Hepatocyte (in vitro differentiated cells): ENCODE data around the gene DDC. TPM values are rescaled to one million over a fixed set of nuclear protein-coding genes. Genes with fewer than 3 reads are reported as not detected.
A peak's percentile ranks its signal among the peaks of the same experiment; 100 is the strongest.

Source experiments
- DNase-seq: peaks from one replicate; pipeline ENCODE4 v3.0.0-alpha.2; 2016; ENCODE audit warnings: low spot score
- H2AFZ ChIP-seq: fragments of 200-600 bp; sonication (generic); 2 replicates; pipeline ENCODE4 v1.6.0; 2016; ENCODE audit warnings: antibody characterized with exemption, mild to moderate bottlenecking
- H3K27ac ChIP-seq: fragments of 200-600 bp; sonication (generic); 2 replicates; pipeline ENCODE4 v1.5.1; 2016; ENCODE audit warnings: mild to moderate bottlenecking
- H3K27me3 ChIP-seq: fragments of 200-600 bp; sonication (generic); 2 replicates; pipeline ENCODE4 v1.6.1; 2016
- H3K36me3 ChIP-seq: fragments of 200-600 bp; sonication (generic); replicated peaks from 2 replicates; pipeline ENCODE4 v1.5.1; 2016; ENCODE audit warnings: low read depth; ENCODE audit not compliant: insufficient read depth
- H3K4me1 ChIP-seq: fragments of 200-600 bp; sonication (generic); 2 replicates; pipeline ENCODE4 v1.5.1; 2016; ENCODE audit warnings: mild to moderate bottlenecking, moderate library complexity; ENCODE audit not compliant: insufficient read depth
- H3K4me2 ChIP-seq: fragments of 200-600 bp; sonication (generic); 2 replicates; pipeline ENCODE4 v1.6.0; 2016
- H3K4me3 ChIP-seq: fragments of 200-600 bp; sonication (generic); 2 replicates; pipeline ENCODE4 v1.5.1; 2016; ENCODE audit warnings: mild to moderate bottlenecking
- H3K79me2 ChIP-seq: fragments of 200-600 bp; sonication (generic); 2 replicates; pipeline ENCODE4 v1.6.0; 2017; ENCODE audit warnings: mild to moderate bottlenecking
- H3K9me2 ChIP-seq: fragments of 200-600 bp; sonication (generic); replicated peaks from 2 replicates; pipeline ENCODE4 v1.6.0; 2017; ENCODE audit warnings: mild to moderate bottlenecking; ENCODE audit not compliant: insufficient read depth
- H3K9me3 ChIP-seq: fragments of 200-600 bp; sonication (generic); 2 replicates; pipeline ENCODE4 v1.5.1; 2016; ENCODE audit warnings: low read depth, mild to moderate bottlenecking
- H4K20me1 ChIP-seq: fragments of 200-600 bp; sonication (generic); 2 replicates; pipeline ENCODE4 v1.6.0; 2016; ENCODE audit warnings: mild to moderate bottlenecking; ENCODE audit not compliant: insufficient read depth, poor library complexity, severe bottlenecking
- EZH2 ChIP-seq: fragments of 200-600 bp; sonication (generic); IDR thresholded peaks from 2 replicates; pipeline ENCODE4 v1.6.1; 2016; ENCODE audit warnings: antibody characterized with exemption, mild to moderate bottlenecking, borderline replicate concordance
- EZH2phosphoT487 ChIP-seq: fragments of 200-600 bp; sonication (generic); IDR thresholded peaks from one replicate; pipeline ENCODE4 v1.6.1; 2018; ENCODE audit warnings: antibody characterized with exemption, mild to moderate bottlenecking, low read depth, moderate library complexity; ENCODE audit not compliant: unreplicated experiment, severe bottlenecking
- WGBS: methylation state at CpG from one replicate; pipeline ENCODE4 v1.1.6; 2016; ENCODE audit warnings: low lambda C conversion rate; ENCODE audit errors: missing lambda C conversion rate; 5-methylcytosine and 5-hydroxymethylcytosine counted together
- polyA plus RNA-seq: library from polyadenylated mRNA; unstranded; fragments of >200 nt; fragmentation: Nextera tagmentation; extraction: Ambion mirVana; gene quantifications from 2 replicates; pipeline ENCODE4 v1.2.1, GENCODE V29; 2016
- total RNA-seq: library from RNA; depleted of rRNA; stranded (reverse); fragments of >200 nt; gene quantifications from 2 replicates; pipeline ENCODE4 v1.2.3, GENCODE V29; 2014
- TF ChIP-seq, protein P1 (sequence below): fragments of 200-600 bp; sonication (generic); IDR thresholded peaks from 2 replicates; pipeline ENCODE4 v1.5.1; 2016; ENCODE audit warnings: antibody characterized with exemption, mild to moderate bottlenecking; ENCODE audit not compliant: poor library complexity

The DDC gene, protein sequence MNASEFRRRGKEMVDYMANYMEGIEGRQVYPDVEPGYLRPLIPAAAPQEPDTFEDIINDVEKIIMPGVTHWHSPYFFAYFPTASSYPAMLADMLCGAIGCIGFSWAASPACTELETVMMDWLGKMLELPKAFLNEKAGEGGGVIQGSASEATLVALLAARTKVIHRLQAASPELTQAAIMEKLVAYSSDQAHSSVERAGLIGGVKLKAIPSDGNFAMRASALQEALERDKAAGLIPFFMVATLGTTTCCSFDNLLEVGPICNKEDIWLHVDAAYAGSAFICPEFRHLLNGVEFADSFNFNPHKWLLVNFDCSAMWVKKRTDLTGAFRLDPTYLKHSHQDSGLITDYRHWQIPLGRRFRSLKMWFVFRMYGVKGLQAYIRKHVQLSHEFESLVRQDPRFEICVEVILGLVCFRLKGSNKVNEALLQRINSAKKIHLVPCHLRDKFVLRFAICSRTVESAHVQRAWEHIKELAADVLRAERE
- total RNA-seq (56.1 and 58.0 TPM in 2 replicates), polyA plus RNA-seq (37.8 and 42.4 TPM in 2 replicates)

DNA sequence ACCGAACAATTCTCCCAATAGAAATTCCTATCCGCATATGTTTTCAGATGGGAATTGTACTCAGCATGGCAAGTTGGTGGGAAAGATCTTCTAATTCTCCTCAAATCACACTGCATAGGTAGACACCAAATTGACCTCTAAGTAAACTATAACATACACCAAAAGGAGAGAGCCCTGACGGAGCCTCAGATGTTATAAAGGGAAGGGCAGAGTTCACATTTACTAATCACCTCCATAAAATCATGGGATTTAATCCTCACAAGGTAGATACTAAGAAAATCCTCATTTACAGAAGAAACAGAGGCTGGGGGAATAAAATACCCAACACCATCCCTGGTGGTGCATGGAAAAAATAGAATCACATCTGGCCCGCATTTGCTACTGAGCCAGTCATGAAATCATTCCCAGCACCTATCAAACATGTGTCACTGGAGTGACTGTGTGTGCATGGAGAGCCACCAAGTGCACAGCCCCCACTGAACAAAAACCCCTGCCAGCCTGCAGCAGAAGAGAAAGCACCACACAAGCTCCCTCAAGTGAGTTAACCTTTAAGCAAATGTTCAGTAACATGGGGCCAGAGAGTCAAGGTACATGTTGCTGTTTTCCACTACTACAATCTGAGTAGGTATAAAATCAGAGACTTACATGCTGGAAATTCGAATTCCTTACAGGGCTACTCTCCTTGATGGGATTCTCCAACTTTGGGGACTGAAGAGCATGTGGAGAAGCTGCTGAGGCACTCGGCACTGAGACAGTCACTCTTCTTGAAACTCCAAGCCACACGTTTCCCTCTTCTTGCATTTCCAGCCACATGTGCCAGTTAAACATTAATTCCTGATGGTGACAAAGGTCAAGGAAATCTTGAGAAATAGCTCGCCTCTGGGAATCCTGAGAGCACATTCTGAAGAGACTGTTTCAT, at the start of gene DDC:
DDC (minus strand) TSS at position 766 of the 919 bp plus-strand sequence. CDS start 21,320 bp downstream, outside the sequence.
- Histone ChIP-seq H2AFZ (no peak within 1 kb of the TSS), H3K4me3 (no peak within 1 kb of the TSS), H3K27ac (peak within 1 kb of the TSS; percentile 82), H3K9me2 (no peaks in the 10 kb centered on the region), H3K9me3 (no peaks in the 10 kb centered on the region), H3K4me2 (peak within 1 kb of the TSS; percentile 71), H3K79me2 (peaks cover 27% of the 10 kb centered on the region), H3K36me3 (no peaks in the 10 kb centered on the region), H4K20me1 (no peaks in the 10 kb centered on the region), H3K4me1 (peaks cover 24% of the 10 kb centered on the region), H3K27me3 (no peaks in the 10 kb centered on the region)
- TF ChIP-seq, protein P1, sequence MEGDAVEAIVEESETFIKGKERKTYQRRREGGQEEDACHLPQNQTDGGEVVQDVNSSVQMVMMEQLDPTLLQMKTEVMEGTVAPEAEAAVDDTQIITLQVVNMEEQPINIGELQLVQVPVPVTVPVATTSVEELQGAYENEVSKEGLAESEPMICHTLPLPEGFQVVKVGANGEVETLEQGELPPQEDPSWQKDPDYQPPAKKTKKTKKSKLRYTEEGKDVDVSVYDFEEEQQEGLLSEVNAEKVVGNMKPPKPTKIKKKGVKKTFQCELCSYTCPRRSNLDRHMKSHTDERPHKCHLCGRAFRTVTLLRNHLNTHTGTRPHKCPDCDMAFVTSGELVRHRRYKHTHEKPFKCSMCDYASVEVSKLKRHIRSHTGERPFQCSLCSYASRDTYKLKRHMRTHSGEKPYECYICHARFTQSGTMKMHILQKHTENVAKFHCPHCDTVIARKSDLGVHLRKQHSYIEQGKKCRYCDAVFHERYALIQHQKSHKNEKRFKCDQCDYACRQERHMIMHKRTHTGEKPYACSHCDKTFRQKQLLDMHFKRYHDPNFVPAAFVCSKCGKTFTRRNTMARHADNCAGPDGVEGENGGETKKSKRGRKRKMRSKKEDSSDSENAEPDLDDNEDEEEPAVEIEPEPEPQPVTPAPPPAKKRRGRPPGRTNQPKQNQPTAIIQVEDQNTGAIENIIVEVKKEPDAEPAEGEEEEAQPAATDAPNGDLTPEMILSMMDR: no peak
- TF ChIP-seq EZH2 (no peak), EZH2phosphoT487 (no peak)
- peak; percentile 55 for DNase-seq
- 59% methylated on average over 8 of the region's 8 CpGs for WGBS

DNA sequence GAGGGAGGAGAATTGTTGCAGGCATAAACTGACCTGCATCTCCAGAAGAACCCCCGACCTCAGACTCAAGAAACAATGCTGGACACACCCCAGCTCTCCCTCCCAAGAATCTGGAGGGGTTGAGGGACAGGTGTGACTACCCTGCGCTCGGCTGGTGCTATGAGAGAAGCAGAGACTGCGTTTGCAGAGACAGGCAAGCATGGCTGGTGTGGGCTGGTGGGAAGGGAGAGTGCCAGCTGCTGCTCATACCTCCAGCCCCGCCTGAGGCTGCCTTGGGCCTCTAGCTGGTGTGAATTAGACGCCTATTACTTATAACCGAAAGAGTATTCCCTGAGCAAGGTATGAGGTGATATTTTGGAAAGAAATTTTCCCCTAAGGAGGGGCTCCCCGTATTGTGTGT, 48.3 kb upstream of the DDC start:
- Histone ChIP-seq H3K4me1 (peaks cover 9% of the 10 kb centered on the region), H3K27me3 (no peaks in the 10 kb centered on the region), H3K4me3 (no peak overlapping the region), H4K20me1 (no peaks in the 10 kb centered on the region), H3K9me2 (no peaks in the 10 kb centered on the region), H3K9me3 (no peaks in the 10 kb centered on the region), H3K36me3 (no peaks in the 10 kb centered on the region), H3K27ac (no peak overlapping the region), H2AFZ (no peak overlapping the region), H3K4me2 (no peak overlapping the region), H3K79me2 (no peaks in the 10 kb centered on the region)
- WGBS: 95% methylated on average over 8 of the region's 8 CpGs
- DNase-seq: no peak
- TF ChIP-seq EZH2phosphoT487: no peak
- TF ChIP-seq, protein P1: no peak
- TF ChIP-seq EZH2: no peak

DNA sequence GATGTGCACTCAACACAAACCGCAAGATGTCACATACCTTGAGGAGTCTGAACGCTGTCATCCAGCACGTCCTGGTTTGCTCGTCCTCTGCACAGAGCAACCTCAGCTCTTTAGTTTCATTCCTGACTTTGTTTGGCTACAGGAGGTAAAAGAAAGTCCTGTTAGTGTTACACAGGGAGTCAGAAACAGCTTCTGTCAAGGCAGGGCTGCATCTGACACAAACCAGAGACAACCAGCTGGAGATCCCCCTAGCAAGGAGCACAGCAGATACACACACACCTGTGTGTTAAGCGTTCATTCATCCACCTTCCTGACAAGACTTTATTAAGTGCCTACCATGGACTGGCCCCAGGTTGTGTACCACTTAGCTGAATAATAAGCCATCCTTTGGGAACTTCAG, 47.5 kb upstream of the DDC start:
- Histone ChIP-seq H3K4me2 (no peak overlapping the region), H3K27ac (no peak overlapping the region), H3K79me2 (no peaks in the 10 kb centered on the region), H3K9me2 (no peaks in the 10 kb centered on the region), H3K4me3 (no peak overlapping the region), H3K4me1 (peaks cover 9% of the 10 kb centered on the region), H4K20me1 (no peaks in the 10 kb centered on the region), H3K9me3 (no peaks in the 10 kb centered on the region), H3K27me3 (no peaks in the 10 kb centered on the region), H2AFZ (no peak overlapping the region), H3K36me3 (no peaks in the 10 kb centered on the region)
- DNase-seq: no peak
- WGBS: 85% methylated on average over 5 of the region's 5 CpGs
- TF ChIP-seq, protein P1: no peak
- TF ChIP-seq EZH2: no peak
- no peak for TF ChIP-seq EZH2phosphoT487
